ACHN (cell line): ENCODE results near the gene KCNMA1.

ENCODE experiments used
- DNase-seq: peaks from one replicate; pipeline ENCODE4 v3.0.0-alpha.2; 2015
- in situ Hi-C: cut with HindIII; loops from 2 replicates; pipeline ENCODE4 v1.10.0; 2017; ENCODE audit warnings: low sequenced_read_pairs, low pct_ligation_motif_present, low pct_unique_long_range_greater_than_20kb

KCNMA1 gene

DNA sequence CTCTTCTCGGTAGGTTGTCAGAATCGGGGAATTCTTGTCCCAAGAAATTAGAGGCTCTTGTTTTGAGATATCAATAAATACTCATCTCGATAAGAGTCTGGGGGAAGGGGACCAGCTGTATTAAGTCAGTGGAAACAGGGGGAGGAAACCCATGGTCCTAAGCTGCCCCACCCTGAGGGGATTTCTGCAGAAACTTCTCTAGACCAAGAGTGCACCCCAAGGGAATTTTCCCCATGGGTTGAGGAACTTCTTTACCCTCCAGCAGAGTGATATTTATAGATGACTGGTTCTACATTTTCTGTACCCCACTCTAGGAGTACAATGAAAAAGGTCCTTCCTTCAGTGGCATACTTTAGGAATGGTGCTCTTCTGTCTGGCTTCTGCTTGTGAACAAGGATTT lies 627.2 kb downstream of the KCNMA1 start:
- in situ Hi-C loops = no loop called here

DNA sequence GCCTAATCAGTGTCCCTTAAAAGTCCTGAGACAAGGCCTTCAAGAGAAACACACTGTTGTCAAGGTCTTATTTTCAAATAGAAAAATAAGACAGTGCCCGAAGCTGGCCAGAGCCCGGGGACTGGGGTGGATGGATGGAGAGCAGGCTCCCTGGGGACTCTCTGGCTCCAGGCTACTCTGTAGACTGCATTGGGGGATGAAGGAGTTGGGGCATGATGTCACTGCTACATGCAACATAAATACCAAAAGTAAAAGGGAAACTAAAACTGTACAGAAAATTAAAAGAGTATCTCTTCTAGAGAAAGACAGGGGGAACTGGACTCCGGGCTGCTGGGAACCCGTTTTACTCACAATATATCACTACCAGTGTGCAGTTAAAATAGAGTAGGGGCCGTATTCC lies 629.8 kb downstream of the KCNMA1 start:
- in situ Hi-C loops = no loop called here
- no peak for DNase-seq

More for the DNA sequence above, 627.2 kb downstream of the KCNMA1 start:
- no peak for DNase-seq

DNA sequence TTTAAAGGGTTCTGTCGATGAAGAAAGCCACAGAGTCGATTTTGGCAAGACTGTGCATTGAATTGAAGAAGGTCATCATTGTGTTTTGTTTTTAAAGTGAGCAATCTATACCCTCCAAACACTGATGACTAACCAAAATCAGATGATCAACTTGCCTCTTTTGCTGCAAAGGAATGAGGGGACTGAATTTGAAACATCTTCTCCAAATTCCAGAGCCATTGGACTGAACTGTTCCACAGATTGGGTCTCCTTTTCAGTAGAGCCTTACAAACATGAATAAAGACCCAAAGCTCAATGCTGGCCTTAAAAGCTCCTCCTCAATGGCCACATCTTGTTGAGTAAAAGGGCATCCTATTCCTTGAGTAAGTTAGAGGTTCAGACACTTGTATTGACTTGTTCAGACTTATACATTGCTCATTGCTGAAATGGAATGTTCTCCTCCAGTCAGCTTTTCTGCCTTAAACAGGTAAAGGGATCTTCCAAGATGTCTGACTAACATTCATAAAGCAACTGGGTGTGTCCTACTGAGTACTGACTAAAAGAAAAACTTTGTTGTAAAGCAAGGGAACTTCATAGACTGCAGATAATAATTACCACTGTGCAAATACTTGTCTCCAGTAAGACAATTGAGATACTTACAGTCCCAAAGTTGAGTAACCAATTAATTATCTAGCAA lies 630.6 kb downstream of the KCNMA1 start:
- no peak for DNase-seq
- in situ Hi-C loops = no loop called here

DNA sequence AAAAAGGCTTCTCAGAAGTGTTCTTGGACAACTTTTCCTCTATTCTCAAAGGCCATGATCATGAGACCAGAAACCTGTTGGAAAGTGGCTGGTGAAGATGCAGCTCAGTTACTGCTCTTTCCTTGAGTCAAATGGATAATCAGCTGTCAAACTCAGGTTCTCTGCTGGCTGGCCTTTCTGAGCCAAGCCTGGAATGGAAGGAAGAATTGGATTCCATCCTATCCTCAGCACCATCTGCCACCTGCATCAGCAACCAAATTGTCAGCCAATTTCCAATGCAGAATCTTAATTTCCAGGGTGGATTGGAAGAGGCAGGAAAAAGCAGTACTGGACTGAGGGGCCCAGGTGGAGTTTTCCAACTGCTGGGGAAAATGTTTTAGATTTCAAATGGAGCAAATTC lies 631.7 kb downstream of the KCNMA1 start:
- in situ Hi-C loops = no loop called here
- no peak for DNase-seq

DNA sequence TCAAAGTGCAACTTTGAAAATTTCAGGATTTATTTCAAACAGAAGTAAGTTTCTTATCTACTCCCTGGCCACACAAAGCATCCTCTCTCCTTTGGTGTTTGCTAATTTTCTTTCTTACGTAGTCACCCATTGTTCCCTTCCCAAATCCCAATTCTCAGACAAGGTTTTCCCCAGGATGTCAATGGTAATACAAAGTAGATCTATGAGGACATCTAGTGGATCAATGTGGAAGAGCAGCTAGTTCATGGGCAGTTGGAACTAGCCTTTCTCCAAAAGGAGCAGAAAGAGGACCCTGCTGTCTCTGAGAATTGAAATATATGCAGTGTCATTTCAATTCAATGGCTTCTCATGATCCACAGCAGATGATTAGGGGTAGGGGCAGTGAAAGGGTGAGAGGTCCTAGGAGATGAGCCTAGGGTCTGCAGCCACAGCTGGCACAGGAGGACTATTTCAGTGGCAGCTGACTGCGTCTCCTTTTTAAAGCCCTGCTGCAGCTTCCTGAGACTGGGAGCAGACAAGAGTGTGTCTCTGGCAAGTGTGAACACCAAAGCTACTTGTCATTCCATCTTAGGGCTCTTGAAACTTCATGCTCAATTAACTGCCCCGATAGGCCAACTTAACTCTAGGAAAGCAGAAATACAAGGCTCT lies 632.6 kb downstream of the KCNMA1 start:
- in situ Hi-C loops = no loop called here
- DNase-seq = peak; percentile 66

DNA sequence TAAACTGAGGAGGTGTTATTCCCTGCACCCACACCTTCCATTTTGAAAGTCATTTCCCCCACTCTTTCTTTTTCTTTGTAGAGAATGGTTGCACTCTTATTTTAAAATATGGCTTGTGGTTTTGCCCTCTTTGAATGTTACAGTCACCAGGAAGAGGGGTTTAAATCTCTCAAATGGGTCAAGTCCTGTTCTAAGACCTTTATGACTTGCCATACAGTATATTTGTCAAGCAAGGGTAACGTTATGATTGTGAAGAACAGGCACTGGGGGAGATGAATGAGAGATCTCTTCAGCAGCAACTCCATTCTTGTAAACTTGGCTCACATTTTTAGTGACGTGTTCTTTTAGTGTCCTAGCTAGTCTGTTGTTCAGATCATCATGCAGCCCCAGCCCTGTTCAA lies 634.7 kb downstream of the KCNMA1 start:
- DNase-seq = no peak
- in situ Hi-C loops = no loop called here

DNA sequence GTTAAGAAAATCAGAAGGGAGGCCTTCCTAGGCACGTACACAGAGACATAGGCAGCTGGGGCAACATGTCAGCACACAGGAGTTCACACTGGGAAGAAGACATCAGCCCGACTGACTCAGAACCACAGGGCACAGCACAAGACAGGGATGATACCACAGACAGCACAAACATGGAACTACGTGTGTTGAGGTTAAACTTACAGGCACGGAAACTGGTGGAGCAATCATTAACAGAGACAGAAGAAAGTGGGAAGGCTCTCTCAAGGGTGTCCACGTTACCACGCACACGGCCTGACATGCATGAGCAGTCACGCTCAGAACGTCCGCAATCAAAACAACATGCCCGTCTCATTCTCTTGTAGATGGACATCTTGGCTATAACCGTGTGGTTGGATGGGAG lies 636.4 kb downstream of the KCNMA1 start:
- no peak for DNase-seq
- in situ Hi-C loops = no loop called here

DNA sequence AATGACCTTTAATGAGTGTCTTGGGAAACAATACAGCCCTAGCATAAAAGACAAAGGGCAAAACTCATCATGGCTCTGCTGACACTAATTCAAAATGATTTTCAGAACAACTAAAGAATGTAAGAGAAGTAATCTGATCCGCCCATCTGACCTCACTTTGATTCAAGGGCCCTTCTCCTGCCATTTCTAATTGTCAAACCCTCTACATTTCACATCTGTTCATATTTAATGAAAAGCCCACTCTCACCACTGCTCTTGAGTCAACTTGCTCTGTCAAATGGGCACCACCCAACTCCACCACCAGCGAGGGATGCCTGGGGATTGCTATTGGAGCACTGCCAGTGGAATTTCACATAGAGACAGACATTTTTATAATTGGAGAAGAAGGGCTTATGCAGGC lies 639.2 kb downstream of the KCNMA1 start:
- DNase-seq = no peak
- in situ Hi-C loops = no loop called here

DNA sequence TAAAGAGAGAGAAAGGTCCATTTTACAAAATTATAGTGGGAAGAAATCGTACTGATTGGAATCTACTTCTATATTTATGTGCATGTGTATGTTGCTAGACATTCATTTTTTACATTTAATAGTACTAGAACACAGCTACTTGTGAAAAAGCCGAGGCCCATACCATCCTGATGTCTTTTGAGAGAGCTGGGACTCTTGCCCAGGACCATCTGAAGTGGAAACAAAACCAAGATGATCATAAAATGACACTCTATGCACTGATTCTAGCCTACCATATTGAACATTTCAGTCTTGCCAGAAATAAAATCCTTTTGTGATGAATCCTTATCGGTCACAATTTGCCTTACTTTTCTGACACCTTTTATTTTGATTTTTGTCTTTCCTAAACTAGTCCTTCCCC lies 640.0 kb downstream of the KCNMA1 start:
- DNase-seq = no peak
- in situ Hi-C loops = no loop called here

DNA sequence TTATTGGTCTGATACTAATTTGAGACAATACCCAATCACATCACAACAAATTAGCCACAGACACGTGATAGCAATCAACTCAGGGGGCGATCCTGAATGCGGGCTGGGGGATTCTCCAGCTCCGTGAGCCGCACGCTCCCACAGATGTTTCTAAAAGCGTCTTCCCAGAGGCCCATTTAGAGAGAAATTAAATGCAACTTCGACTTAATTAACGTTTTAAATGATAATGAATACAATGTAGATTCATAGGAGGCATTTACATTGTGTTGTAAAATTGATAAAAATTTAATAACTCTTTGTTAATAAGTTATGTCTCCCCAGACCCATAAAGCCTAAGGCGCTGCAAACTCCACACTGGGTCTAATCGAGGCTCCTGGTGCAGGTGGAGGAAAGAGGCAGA lies 642.6 kb downstream of the KCNMA1 start:
- in situ Hi-C loops = no loop called here
- no peak for DNase-seq

DNA sequence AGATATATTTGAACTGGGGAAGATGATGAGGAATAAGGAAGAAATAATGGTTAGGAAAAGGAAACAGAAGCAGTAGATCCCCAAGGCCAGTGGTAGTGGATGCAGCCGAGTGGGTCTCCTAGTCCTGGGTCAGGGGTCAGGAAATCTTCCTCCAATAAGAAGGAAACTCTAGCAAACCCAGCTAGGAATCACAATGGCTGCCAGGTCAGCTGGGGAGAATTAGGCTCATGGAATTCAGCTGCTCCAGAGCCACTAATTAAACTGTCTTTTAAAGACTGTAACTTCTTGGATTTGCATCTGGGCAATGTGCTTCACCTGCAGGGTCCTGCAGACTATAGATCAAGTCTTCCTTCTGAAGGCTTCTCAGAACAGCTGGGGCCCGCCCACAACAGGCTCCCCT lies 644.4 kb downstream of the KCNMA1 start:
- DNase-seq = no peak
- in situ Hi-C loops = no loop called here

DNA sequence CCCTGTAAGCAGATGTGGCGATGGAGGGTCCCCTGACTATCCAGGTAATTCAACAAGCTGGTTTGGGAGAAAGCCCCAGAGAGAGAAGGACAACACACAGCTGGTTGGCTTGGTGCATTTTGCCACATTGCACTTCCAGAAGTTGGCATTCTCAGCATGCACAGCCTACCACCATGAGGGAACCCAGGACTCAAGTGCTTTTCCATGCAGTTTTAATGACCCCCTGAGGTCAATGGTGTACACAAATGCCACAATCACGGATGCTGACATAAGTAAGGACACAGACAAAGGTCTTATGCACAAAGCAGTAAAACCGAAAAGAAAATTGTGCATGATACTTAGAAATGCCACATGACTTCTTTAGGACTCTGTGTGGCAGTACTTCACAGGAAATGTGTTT lies 645.1 kb downstream of the KCNMA1 start:
- in situ Hi-C loops = no loop called here
- no peak for DNase-seq

DNA sequence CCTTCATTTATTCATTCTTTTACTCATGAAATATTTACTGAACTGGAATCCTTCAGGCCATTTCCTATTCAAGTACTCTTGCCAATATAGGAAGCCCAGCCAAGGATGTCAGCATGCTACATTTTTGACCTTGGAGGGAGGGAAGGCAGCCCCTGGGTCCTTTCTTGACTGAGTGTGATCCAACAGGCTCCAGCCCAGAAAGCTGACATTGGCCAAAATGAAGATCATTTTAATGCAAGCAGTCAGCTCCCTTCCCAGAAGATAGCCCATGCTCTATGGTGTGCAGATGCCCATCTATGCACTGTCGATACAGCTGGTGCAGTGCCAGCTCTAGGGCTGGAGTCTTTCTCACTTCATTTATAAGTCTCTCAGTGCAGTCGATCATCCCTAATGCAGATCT lies 646.0 kb downstream of the KCNMA1 start:
- in situ Hi-C loops = no loop called here
- no peak for DNase-seq

DNA sequence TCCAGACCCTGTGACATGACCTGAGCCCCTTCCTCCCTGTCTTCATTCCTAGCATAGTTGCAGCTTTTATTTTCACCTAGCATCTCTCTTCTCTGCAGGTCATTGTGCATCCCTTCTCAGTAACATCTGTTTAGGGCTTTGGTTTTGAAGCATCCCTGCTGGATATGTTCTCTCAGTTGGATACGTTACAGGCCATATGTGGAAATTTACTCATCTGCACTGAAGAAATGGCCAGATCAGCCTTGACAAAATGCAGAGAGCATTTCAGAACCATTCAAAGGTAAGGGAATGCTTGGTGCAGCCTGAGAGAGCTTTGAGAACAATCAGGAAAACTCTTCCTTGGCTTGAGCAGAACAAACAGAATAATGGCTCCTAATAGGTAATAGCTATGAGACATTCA lies 647.0 kb downstream of the KCNMA1 start:
- DNase-seq = no peak
- in situ Hi-C loops = no loop called here

DNA sequence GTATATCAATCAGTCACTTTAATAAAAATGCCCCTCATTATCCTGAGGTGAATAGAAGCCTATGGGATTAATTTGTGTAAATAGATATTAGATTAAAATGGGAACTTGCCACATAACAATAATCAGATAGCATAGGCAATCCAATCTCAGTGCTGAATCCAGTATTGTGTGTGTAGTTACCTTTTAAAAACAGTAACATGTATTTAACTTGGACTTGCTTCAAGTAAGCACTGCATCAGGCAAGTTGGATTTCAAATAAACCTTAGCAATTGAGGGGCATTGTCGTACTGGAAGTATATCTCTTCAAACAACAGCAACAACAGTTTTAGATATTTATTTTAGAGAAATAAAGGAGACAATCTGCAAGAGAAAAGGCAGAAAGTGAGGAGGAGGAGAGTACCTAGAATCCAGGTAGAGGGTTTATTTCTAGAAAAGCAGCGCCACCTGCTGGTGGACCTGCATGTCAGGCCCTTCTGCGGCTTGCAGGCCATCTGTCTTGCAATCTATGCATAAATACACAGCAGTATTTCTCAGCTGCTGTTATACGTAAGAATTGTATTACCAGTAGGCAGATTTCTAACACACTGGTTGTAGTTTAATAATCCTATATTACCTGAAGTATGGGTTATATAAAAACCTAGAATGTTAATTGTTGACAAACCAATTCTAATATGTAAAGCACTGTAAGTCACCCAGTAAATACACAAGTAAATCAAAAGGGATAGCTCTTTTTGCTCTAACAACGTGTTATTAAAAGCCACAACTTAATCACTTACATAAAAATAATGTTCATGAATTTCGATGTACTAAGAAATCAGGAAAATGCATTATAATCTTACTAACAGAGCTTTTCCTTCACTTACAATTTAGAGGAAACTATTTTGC lies 652.8 kb downstream of the KCNMA1 start:
- peak; percentile 73 for DNase-seq
- in situ Hi-C loops = no loop called here

DNA sequence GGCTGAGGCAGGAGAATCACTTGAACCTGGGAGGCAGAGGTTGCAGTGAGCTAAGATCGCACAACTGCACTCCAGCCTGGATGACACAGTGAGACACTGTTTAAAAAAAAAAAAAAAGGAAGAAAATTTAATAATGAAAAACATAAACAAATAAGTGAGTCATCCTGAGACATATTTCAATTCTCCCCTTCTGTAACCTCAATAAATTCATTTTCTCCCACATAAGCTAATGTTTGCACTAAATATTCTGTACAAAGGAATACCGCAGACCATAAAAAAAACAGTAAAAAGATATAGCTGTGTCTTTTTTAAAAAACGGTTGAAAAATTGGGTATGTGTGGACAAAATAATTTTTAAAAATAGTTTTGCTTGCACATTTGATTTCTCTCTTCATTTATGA lies 654.0 kb downstream of the KCNMA1 start:
- DNase-seq = no peak
- in situ Hi-C loops = no loop called here

DNA sequence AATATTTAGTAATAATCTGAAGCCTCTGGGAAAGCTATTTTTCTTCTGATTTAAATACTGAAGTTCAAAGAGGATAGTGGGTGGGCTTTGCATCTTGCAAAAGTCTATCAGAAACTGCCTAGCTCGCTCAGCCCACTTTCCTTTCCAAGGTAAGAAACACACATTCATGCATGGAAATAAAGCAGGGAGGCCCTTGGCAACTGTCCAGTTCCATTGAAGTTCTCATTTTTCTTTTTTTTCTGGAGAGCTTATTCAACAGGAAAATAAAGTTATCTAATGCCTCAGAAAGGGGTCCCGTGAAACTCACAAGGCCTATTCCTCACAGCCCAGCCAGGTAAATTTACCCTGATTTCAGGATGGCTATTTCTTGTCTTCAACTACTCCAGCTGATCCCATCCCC lies 654.9 kb downstream of the KCNMA1 start:
- in situ Hi-C loops = no loop called here
- DNase-seq = no peak

DNA sequence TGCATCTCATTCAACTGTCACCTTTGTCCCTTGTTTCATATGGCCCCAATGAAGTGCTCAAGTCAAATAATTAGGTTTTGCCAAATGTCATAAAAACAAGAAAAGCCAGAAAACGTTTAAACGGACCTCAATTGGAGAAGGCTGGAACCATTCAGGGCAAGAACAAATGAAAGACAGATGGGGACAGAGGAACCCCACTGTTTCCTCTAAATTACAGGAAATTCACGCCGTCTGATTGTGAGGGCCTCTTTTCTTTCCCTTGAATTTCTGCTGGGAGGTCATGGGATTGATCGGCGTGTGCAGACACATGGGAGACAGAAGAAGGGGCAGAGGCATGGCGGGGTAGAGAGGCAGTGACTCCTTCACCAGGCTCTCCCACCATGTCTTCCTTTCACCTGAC lies 656.4 kb downstream of the KCNMA1 start:
- in situ Hi-C loops = no loop called here
- no peak for DNase-seq

DNA sequence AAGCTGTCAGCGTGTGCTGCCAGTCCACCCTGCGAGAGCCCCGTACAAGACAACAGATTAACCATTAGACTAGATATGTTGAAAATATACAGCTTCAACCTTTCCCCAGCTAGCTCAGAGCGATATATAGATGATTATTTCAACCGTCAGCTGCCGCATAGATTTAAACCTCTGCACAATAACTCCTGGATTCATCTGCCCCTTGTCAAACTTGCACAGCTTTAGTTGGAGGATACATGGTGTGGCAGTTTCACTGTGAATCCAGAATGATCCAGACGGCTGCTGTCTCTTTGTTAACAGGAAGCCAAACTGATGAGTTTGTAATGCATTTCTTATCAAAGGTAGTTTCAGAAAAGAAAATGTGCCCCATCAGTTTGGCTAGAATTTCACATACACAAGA lies 659.7 kb downstream of the KCNMA1 start:
- no peak for DNase-seq
- in situ Hi-C loops = no loop called here

DNA sequence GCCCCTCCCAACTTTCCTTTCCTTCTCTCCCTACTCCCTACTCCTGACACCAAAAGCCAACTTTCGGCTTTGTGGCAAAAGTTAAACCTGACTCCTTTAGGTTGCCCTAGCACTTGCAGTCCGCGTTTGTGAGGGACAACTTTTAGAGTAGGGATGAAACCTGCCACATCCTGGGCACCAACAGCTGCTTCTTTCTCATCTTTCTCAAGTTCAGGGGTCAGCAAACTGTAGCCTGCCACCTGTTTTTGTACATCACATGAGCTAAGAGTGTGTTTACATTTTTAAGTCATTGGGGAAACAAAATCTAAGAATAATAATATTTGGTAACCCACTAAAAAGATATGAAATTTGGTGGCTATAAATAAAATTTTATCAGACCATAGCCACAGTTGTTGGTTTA lies 660.6 kb downstream of the KCNMA1 start:
- DNase-seq = no peak
- in situ Hi-C loops = no loop called here
